Activated naive CD8-positive, alpha-beta T cell treated with anti-CD3 and anti-CD28 coated beads for 36 hours (primary cell): ENCODE measurements around the gene OR2A14. TPM values are rescaled to one million over a fixed set of nuclear protein-coding genes. Genes with fewer than 3 reads are reported as not detected.
A peak's percentile ranks its signal among the peaks of the same experiment; 100 is the strongest.
"Not testable (repeated sequence)": the region's sequence is repeated elsewhere in the genome, so short reads cannot be mapped to it uniquely, and the experiment has no call there.

Source experiments
- DNase-seq: peaks from one replicate; pipeline ENCODE4 v3.0.0; 2021
- H3K27ac Mint-ChIP-seq: one replicate; pipeline ENCODE4 v1.8.0; 2022; ENCODE audit warnings: mild to moderate bottlenecking, moderate library complexity, mixed read lengths
- H3K27me3 Mint-ChIP-seq: one replicate; pipeline ENCODE4 v1.8.0; 2022; ENCODE audit warnings: mild to moderate bottlenecking, mixed read lengths
- H3K36me3 Mint-ChIP-seq: one replicate; pipeline ENCODE4 v1.8.0; 2021; ENCODE audit warnings: mild to moderate bottlenecking, mixed read lengths
- H3K4me1 Mint-ChIP-seq: one replicate; pipeline ENCODE4 v1.8.0; 2021; ENCODE audit warnings: mixed read lengths
- H3K4me3 Mint-ChIP-seq: one replicate; pipeline ENCODE4 v1.8.0; 2022; ENCODE audit warnings: mild to moderate bottlenecking, moderate library complexity, mixed read lengths
- H3K9me3 Mint-ChIP-seq: one replicate; pipeline ENCODE4 v1.8.0; 2022; ENCODE audit warnings: mixed read lengths
- total RNA-seq, 2 experiments: library from RNA; stranded (reverse); gene quantifications; one replicate each; pipeline ENCODE4 v1.2.3, GENCODE V29; 2021

OR2A14 gene, protein sequence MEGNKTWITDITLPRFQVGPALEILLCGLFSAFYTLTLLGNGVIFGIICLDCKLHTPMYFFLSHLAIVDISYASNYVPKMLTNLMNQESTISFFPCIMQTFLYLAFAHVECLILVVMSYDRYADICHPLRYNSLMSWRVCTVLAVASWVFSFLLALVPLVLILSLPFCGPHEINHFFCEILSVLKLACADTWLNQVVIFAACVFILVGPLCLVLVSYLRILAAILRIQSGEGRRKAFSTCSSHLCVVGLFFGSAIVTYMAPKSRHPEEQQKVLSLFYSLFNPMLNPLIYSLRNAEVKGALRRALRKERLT
- not detected for total RNA-seq

DNA sequence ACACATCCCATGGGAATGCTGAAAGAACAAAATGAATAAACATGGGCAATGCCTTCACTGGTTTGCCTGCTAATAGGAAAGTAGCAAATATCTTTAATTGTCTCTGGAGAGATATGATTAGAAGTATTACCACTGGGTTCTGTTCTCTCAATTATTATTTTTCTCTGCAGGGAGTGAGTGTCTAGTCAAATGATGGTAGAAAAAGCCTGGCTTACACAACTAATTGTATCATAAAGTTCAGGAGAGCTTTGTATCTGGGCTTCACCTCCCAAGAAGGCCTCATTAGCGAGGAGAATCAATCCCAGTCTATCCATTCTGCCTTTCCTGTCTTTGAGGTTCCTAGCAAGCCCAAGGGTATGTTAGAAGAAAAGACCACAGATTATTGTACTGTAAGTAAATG lies at the start of gene OR2A14:
Gene OR2A14, plus strand, starts transcription at position 301 of the 400 bp plus-strand sequence. CDS start 5,937 bp downstream, outside the sequence.
- Mint-ChIP-seq H3K9me3 (no peaks in the 10 kb centered on the region), H3K4me3 (no peak within 1 kb of the TSS), H3K4me1 (peaks cover 8% of the 10 kb centered on the region)

DNA sequence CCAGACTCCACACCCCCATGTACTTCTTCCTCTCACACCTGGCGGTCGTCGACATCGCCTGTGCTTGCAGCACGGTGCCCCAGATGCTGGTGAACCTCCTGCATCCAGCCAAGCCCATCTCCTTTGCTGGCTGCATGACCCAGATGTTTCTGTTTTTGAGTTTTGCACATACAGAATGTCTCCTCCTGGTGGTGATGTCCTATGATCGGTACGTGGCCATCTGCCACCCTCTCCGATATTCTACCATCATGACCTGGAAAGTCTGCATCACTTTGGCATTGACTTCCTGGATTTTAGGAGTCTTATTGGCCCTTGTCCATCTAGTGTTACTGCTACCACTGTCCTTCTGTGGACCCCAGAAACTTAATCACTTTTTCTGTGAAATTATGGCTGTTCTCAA lies 48.6 kb upstream of the OR2A14 start:
- Mint-ChIP-seq H3K9me3 (no peaks in the 10 kb centered on the region), H3K4me3 (no peak overlapping the region), H3K27ac (no peak overlapping the region), H3K36me3 (no peaks in the 10 kb centered on the region), H3K27me3 (peaks cover 5% of the 10 kb centered on the region), H3K4me1 (no peaks in the 10 kb centered on the region)
- DNase-seq, result no peak

More for the DNA sequence above, at the start of gene OR2A14:
- H3K36me3 Mint-ChIP-seq, result no peaks in the 10 kb centered on the region
- H3K27ac Mint-ChIP-seq, result no peak within 1 kb of the TSS
- no peak for DNase-seq
- H3K27me3 Mint-ChIP-seq, result peaks cover 5% of the 10 kb centered on the region

DNA sequence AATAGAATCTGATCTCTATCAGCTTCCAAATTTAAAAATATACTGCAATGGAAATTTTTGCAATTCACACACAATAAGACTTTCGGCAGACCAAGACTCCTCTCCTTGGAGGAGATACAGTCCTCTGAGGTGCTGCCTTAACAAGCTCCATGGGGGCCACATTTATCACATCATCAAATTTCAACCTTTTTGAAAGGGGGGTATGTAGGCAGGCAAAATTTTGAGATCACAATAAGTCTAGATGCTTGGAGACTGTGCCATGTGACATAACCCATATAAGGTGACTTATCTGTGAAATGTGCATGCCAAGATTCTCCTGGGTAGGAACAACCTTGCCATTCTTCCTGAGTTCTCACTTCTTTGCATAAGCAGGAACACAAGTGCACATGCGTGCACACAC lies 37.0 kb upstream of the OR2A14 start, which contains the start of gene OR2A12:
Gene OR2A12, plus strand, starts transcription at position 301 of the 400 bp plus-strand sequence. CDS start 8,830 bp downstream, outside the sequence.
- Mint-ChIP-seq H3K9me3 (no peaks in the 10 kb centered on the region), H3K4me1 (no peaks in the 10 kb centered on the region), H3K36me3 (no peaks in the 10 kb centered on the region), H3K4me3 (no peak within 1 kb of the TSS), H3K27me3 (peaks cover 18% of the 10 kb centered on the region), H3K27ac (no peak within 1 kb of the TSS)
- DNase-seq, result no peak

DNA sequence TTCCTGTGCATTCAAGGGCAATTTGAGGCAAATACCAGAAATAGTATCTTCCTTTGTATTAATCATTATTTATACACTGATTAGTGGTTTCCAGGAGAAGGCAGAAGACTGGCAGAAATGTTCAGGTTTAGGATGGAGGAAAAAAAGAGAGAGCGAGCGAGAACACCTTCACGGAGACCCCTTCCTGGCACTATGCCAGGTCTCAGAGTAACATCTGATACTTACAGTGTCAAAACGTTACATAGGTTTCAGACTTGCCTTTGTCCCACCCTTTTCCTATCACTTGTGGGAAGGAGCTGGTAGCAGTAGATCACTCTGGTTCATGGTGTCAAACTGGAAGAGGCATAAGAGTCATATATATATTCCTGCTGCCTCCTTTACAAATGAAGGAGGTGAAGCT lies 36.2 kb upstream of the OR2A14 start:
- DNase-seq, result no peak
- Mint-ChIP-seq H3K27me3 (peaks cover 18% of the 10 kb centered on the region), H3K36me3 (no peaks in the 10 kb centered on the region), H3K4me1 (no peaks in the 10 kb centered on the region), H3K4me3 (no peak overlapping the region), H3K9me3 (no peaks in the 10 kb centered on the region), H3K27ac (no peak overlapping the region)

DNA sequence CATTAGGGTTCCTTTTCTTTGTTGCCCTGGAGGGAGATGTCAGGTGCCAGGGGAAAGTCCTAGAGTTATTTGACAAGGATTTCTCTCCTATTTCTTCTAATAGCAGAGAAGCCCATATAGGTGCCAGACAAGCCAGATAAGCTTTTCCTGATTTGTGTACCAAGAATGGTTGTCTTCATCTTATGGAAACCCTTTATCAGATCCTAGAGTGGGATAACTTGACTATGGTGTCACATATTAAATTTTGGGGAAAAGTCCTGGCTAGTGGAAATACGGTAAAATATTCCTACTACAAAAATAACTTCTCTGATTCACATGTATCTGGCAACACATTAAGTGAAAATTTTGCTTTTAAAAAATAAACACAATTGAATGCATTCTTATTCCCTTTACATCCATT lies 35.7 kb upstream of the OR2A14 start:
- Mint-ChIP-seq H3K9me3 (no peaks in the 10 kb centered on the region), H3K36me3 (no peaks in the 10 kb centered on the region), H3K27ac (no peak overlapping the region), H3K4me3 (no peak overlapping the region), H3K27me3 (peaks cover 16% of the 10 kb centered on the region), H3K4me1 (no peaks in the 10 kb centered on the region)
- DNase-seq, result no peak

DNA sequence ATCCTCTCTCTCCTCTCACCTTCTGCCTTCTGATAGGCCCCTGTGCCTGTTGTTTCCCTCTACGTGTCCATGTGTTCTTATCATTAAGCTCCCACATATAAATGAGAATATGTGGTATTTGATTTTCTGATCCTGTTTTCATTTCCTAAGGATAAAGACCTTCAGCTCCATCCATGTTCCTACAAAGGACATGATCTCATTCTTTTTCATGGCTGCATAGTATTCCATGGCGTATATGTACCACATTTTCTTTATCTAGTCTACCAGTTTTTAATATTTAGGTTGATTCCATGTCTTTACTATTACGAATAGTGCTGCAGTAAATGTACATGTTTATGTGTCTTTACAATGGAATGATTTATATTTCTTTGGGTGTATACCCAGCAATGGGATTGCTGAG lies 32.3 kb upstream of the OR2A14 start:
- H3K36me3 Mint-ChIP-seq, result no peaks in the 10 kb centered on the region
- H3K9me3 Mint-ChIP-seq, result no peaks in the 10 kb centered on the region
- H3K4me3 Mint-ChIP-seq, result no peak overlapping the region
- H3K4me1 Mint-ChIP-seq, result no peaks in the 10 kb centered on the region
- no peak overlapping the region for H3K27ac Mint-ChIP-seq
- peaks cover 18% of the 10 kb centered on the region for H3K27me3 Mint-ChIP-seq
- no peak for DNase-seq

DNA sequence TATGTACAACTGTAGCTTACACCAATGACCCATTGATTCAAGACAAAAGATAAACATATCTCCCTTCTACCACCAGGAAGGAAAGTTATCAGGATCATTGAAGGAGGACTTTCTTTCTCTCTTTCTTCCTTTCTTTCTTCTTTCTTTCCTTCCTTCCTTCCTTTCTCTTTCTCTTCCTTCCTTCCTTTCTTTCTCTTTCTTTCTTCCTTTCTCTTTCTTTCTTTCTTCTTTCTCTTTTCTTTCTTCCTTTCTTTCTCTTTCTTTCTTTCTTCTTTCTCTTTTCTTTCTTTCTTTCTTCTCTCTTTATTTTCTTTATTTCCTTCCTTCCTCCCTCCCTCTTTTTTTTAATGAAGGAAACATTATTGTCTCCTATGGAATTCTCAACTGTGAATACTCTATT lies 24.2 kb upstream of the OR2A14 start:
- H3K4me1 Mint-ChIP-seq, result peaks cover 2% of the 10 kb centered on the region
- H3K36me3 Mint-ChIP-seq, result no peaks in the 10 kb centered on the region
- no peaks in the 10 kb centered on the region for H3K9me3 Mint-ChIP-seq
- no peak overlapping the region for H3K27ac Mint-ChIP-seq
- peaks cover 4% of the 10 kb centered on the region for H3K27me3 Mint-ChIP-seq
- no peak overlapping the region for H3K4me3 Mint-ChIP-seq
- DNase-seq, result no peak

DNA sequence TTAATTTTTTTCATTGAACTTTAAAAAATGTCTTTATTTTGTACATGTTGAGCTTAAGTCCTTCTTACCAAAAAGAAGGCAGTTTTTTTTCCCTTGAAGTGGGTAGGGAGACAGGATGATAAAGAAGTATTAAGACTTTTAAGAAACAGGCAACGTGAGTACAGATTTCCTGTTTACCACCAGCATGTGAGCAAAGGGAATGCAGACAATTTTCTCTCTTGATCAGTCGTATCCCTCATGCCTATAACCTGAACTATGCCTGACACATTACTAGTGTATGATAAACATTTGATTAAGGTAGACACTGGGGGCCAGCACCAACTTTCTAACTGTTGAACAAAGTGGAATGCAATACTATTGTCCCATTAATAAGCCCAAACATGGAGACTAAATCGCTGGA lies 22.4 kb upstream of the OR2A14 start:
- no peak overlapping the region for H3K27ac Mint-ChIP-seq
- H3K4me1 Mint-ChIP-seq, result peaks cover 2% of the 10 kb centered on the region
- no peak overlapping the region for H3K4me3 Mint-ChIP-seq
- no peaks in the 10 kb centered on the region for H3K36me3 Mint-ChIP-seq
- H3K9me3 Mint-ChIP-seq, result no peaks in the 10 kb centered on the region
- peaks cover 4% of the 10 kb centered on the region for H3K27me3 Mint-ChIP-seq
- no peak for DNase-seq

DNA sequence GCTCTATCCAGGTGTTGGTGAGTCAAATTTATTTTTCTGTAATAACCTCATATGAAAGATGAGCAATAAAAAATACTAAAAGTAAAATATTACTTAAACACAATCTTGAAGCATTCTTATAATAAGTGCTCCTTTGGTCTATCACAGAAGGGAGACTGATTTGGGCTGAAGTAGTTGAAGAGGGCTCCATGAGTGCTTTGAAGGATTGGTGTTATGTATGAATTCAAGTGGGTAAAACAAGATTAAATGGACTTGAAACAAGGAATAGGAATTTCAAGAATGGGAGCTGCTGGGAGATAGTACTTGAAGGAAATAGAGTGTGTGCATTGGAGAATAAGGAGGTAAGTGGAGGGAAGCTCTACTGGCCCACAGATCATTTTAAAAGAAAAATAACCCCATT lies 20.9 kb upstream of the OR2A14 start:
- H3K36me3 Mint-ChIP-seq, result no peaks in the 10 kb centered on the region
- DNase-seq, result no peak
- no peaks in the 10 kb centered on the region for H3K9me3 Mint-ChIP-seq
- H3K27me3 Mint-ChIP-seq, result peaks cover 4% of the 10 kb centered on the region
- H3K27ac Mint-ChIP-seq, result no peak overlapping the region
- H3K4me1 Mint-ChIP-seq, result peaks cover 2% of the 10 kb centered on the region
- no peak overlapping the region for H3K4me3 Mint-ChIP-seq

DNA sequence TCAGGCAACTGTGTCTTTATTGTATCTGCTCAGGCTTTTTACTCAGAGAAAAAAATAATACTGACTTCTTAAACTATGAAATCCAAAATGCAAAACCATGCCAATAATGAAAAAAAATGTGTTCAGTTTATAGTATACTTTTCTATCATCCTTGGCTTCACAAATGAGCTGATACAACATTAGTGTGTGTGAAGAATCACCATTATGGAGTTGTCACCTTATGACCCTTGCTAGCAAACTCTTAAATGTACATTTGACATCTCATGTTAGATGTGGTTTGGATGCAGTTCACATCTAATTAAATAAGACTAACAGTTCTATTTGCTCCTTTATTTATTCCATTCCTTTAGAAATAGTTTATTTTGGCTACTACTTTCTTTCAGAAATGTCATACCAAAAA lies 17.8 kb upstream of the OR2A14 start:
- H3K36me3 Mint-ChIP-seq, result no peaks in the 10 kb centered on the region
- no peaks in the 10 kb centered on the region for H3K9me3 Mint-ChIP-seq
- no peak overlapping the region for H3K27ac Mint-ChIP-seq
- H3K27me3 Mint-ChIP-seq, result peaks cover 4% of the 10 kb centered on the region
- H3K4me3 Mint-ChIP-seq, result no peak overlapping the region
- H3K4me1 Mint-ChIP-seq, result peaks cover 2% of the 10 kb centered on the region
- no peak for DNase-seq

DNA sequence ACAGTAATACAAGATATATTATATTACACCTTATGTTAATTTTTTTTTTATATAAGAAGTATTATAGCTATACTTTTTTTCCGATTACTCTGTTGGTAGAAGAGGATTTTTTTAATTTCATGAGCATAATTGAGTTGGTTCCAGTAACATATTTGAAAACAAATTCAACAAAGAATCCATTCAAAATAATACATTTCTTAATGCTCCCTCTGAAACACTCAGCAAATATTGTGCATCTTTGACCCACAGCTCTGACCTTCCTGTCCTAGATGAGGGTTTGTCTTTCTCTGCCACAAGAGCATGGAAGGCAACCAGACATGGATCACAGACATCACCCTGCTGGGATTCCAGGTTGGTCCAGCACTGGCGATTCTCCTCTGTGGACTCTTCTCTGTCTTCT lies 13.7 kb upstream of the OR2A14 start, which contains the start of gene OR2A2:
Gene OR2A2, plus strand, starts transcription at position 301 of the 400 bp plus-strand sequence. Its CDS starts 0 bp downstream, at position 301.
- Mint-ChIP-seq H3K27ac (no peak within 1 kb of the TSS), H3K36me3 (no peaks in the 10 kb centered on the region), H3K4me1 (no peaks in the 10 kb centered on the region), H3K4me3 (no peak within 1 kb of the TSS), H3K27me3 (peaks cover 10% of the 10 kb centered on the region), H3K9me3 (no peaks in the 10 kb centered on the region)
- no peak for DNase-seq

DNA sequence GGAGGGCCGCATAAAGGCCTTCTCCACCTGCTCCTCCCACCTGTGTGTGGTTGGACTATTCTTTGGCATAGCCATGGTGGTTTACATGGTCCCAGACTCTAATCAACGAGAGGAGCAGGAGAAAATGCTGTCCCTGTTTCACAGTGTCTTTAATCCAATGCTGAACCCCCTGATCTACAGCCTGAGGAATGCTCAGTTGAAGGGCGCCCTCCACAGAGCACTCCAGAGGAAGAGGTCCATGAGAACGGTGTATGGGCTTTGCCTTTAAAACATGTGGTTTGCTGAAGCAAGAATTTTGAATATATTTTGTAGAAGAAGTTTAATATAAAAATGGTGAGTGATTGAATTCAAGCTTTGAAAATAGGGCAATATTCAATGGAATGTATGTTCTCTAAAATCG lies 12.7 kb upstream of the OR2A14 start:
- Mint-ChIP-seq H3K9me3 (no peaks in the 10 kb centered on the region), H3K27me3 (peaks cover 10% of the 10 kb centered on the region), H3K36me3 (no peaks in the 10 kb centered on the region), H3K27ac (no peak overlapping the region), H3K4me3 (no peak overlapping the region), H3K4me1 (no peaks in the 10 kb centered on the region)
- no peak for DNase-seq

DNA sequence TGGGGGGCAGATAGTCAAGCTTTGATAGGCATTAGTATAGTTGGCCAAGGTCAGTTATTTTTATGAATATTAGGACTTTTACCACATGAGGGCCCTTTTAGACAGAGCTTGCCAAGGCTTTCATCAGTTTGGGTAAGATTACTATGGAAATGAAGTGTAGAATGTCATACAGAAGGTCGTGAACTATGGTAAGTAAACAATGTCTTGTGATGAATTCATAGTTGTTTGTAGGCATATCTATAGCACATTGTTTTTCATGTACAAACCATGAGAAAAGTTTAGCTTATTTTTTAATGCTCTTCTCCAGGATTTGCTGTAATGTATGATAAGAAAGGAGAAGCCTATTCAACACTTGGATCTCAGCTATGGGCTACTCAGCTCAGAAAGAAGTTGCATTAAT lies 9.3 kb upstream of the OR2A14 start:
- Mint-ChIP-seq H3K27me3 (peaks cover 10% of the 10 kb centered on the region), H3K27ac (no peak overlapping the region), H3K4me3 (no peak overlapping the region), H3K4me1 (no peaks in the 10 kb centered on the region), H3K9me3 (no peaks in the 10 kb centered on the region), H3K36me3 (no peaks in the 10 kb centered on the region)
- DNase-seq, result no peak

DNA sequence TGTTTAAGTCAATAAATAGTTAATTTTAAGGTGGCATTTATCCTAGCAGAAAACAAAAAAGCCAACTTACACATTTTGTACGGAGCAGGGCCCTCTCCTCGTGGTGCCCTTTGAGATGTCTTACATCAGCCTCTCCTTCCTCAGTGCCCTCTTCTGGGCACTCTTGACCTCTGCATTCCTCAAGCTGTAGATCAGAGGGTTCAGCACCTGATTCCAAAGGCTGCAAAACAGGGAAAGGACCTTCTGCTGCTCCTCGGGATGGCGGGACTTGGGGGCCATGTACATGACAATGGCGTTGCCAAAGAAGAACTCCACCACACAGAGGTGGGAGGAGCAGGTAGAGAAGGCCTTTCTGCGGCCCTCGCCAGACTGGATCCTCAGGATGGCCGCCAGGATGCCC lies 4.6 kb upstream of the OR2A14 start:
- H3K27ac Mint-ChIP-seq, result no peak overlapping the region

DNA sequence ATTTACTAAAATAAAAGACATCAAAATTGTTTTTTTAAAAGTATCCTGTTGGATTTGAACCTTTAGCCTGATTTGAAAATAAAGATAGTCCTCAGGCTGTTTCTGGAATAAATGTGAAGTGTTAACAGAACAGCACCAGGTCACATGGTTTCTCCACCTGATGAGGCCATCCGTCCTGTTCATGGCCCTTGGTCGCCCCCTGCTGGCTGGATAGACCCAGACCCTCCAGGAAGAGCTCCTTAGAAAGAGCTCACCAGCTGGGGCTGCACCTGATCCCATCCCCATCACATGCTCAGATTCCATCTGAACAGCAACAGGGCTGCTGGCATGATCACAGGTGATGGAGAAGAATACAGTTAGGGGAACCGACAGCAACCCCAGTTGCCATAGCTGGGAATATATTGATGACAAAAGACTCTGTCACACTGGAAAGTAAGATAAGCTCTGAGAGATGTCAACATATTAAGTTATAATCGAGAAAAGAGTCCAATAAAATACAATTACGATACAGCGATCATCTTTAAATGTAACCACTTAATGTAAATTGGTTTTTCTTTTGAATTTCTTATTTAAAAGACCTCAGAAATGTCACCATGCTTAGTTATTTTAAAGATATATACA lies 4.8 kb downstream of the OR2A14 start:
- no peak overlapping the region for H3K27ac Mint-ChIP-seq

More for the DNA sequence above, 4.6 kb upstream of the OR2A14 start:
- no peaks in the 10 kb centered on the region for H3K9me3 Mint-ChIP-seq
- no peak for DNase-seq
- no peak overlapping the region for H3K4me3 Mint-ChIP-seq
- no peaks in the 10 kb centered on the region for H3K36me3 Mint-ChIP-seq
- H3K27me3 Mint-ChIP-seq, result peaks cover 8% of the 10 kb centered on the region
- H3K4me1 Mint-ChIP-seq, result no peaks in the 10 kb centered on the region

DNA sequence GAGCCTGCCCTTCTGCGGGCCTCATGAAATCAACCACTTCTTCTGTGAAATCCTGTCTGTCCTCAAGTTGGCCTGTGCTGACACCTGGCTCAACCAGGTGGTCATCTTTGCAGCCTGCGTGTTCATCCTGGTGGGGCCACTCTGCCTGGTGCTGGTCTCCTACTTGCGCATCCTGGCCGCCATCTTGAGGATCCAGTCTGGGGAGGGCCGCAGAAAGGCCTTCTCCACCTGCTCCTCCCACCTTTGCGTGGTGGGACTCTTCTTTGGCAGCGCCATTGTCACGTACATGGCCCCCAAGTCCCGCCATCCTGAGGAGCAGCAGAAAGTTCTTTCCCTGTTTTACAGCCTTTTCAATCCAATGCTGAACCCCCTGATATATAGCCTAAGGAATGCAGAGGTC lies 6.6 kb downstream of the OR2A14 start:
- H3K27me3 Mint-ChIP-seq, H3K9me3 Mint-ChIP-seq, H3K27ac Mint-ChIP-seq, DNase-seq, H3K36me3 Mint-ChIP-seq, H3K4me3 Mint-ChIP-seq, H3K4me1 Mint-ChIP-seq: not testable (repeated sequence)

More for the DNA sequence above, 4.8 kb downstream of the OR2A14 start:
- peaks cover 8% of the 10 kb centered on the region for H3K4me1 Mint-ChIP-seq
- peak; percentile 82 for DNase-seq
- no peaks in the 10 kb centered on the region for H3K36me3 Mint-ChIP-seq
- H3K27me3 Mint-ChIP-seq, result no peaks in the 10 kb centered on the region
- H3K4me3 Mint-ChIP-seq, result no peak overlapping the region
- no peaks in the 10 kb centered on the region for H3K9me3 Mint-ChIP-seq
